22Rv1 (cell line): ENCODE results near the gene C10orf71.

Source experiments
- H3K27ac ChIP-seq: fragments of 450-650 bp; 2 replicates; pipeline ENCODE4 v1.5.1; 2017
- CTCF ChIP-seq: fragments of 450-650 bp; IDR thresholded peaks from 2 replicates; pipeline ENCODE4 v1.5.1; 2017; ENCODE audit warnings: mild to moderate bottlenecking
- ZFX ChIP-seq: fragments of 450-650 bp; IDR thresholded peaks from 2 replicates; pipeline ENCODE4 v1.6.1; 2017; ENCODE audit warnings: antibody characterized with exemption, borderline replicate concordance

Gene C10orf71

GRCh38 chr10:49335364-49335972 is 36.5 kb downstream of the C10orf71 start:
- H3K27ac ChIP-seq, result no peak overlapping the region
- TF ChIP-seq ZFX (no peak), CTCF (no peak)

GRCh38 chr10:49338604-49339003 is 39.6 kb downstream of the C10orf71 start:
- H3K27ac ChIP-seq, result no peak overlapping the region
- TF ChIP-seq ZFX (no peak), CTCF (no peak)

- TF ChIP-seq CTCF (no peak), ZFX (no peak)
- no peak overlapping the region for H3K27ac ChIP-seq
These were observed 45.9 kb downstream of the C10orf71 start for GRCh38 chr10:49344840-49345239.

- TF ChIP-seq ZFX, result no peak
- TF ChIP-seq CTCF, result no peak
These were observed 48.4 kb downstream of the C10orf71 start for GRCh38 chr10:49347342-49347741.

GRCh38 chr10:49347827-49348226 is 48.9 kb downstream of the C10orf71 start:
- TF ChIP-seq ZFX (no peak), CTCF (no peak)
- H3K27ac ChIP-seq, result no peak overlapping the region

More at GRCh38 chr10:49347342-49347741, 48.4 kb downstream of the C10orf71 start:
- H3K27ac ChIP-seq, result no peak overlapping the region

- no peak overlapping the region for H3K27ac ChIP-seq
- TF ChIP-seq CTCF, result no peak
- TF ChIP-seq ZFX, result no peak
These were observed 49.6 kb downstream of the C10orf71 start for GRCh38 chr10:49348593-49348992.

- no peak for TF ChIP-seq ZFX
- TF ChIP-seq CTCF, result no peak
- no peak overlapping the region for H3K27ac ChIP-seq
These were observed 50.4 kb downstream of the C10orf71 start for GRCh38 chr10:49349390-49349789.
